Melanocyte of skin (primary cell): ENCODE data around the gene TLX3. TPM values are rescaled to one million over a fixed set of nuclear protein-coding genes. Genes with fewer than 3 reads are reported as not detected.

Source experiments
- small RNA-seq, 2 donors: library from RNA; depleted of rRNA; stranded (forward); fragments of <200 nt; gene quantifications; one replicate each; pipeline ENCODE3, GENCODE V24; 2012
- total RNA-seq, 2 donors: library from RNA; depleted of rRNA; stranded (reverse); fragments of >200 nt; gene quantifications; 2 replicates each; pipeline ENCODE4 v1.2.3, GENCODE V29; 2012

TLX3 gene
- not detected for total RNA-seq

GRCh38 chr5:171308453-171309275, at the start of gene TLX3:
Gene TLX3 (plus strand): TSS chr5:171309248. CDS start chr5:171309366, 118 bp downstream.

Small RNA genes lying within 50 kb of the gene (small RNA-seq; reads per million reads assigned to genes)
- gene AC091980.1 (0 to 0.06 reads per million in 2 donors), gene RN7SL339P (0 reads per million in 2 donors)

Other genes starting within 250 kb of the TLX3 start
- gene NPM1, start 78.6 kb downstream of the TLX3 start, total RNA-seq = 1,000 to 10,000 TPM in 1 of 2 donors, 100 to 1,000 TPM in 1; 609 to 1,621 TPM
- not detected for gene FGF18, start 110.4 kb downstream of the TLX3 start, total RNA-seq